ENCODE results near the gene SPN. TPM values are rescaled to one million over a fixed set of nuclear protein-coding genes. Genes with fewer than 3 reads are reported as not detected.
A peak's percentile ranks its signal among the peaks of the same experiment; 100 is the strongest.
"Not testable (repeated sequence)": the region's sequence is repeated elsewhere in the genome, so short reads cannot be mapped to it uniquely, and the experiment has no call there.

SPN gene
- total RNA-seq, 1 experiment from 2014 or later: 12.6 TPM

DNA sequence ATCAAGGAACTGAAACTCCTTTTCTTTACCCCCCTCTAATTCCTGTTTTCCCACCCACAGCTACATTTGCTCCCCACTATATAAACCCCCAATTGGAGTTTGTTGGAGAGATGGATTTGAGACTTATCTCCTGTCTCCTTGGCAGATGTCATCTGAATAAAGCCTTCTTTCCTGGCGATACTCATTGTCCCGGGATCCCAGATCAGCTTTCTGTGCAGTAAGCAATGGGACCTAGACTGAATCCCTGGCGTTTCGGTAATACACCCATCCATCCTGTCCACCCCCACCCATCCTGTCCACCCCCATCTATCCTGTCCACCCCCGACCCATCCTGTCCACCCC lies 38.1 kb downstream of the SPN start:
- no peak for DNase-seq (ENCODE audit: low spot score)

DNA sequence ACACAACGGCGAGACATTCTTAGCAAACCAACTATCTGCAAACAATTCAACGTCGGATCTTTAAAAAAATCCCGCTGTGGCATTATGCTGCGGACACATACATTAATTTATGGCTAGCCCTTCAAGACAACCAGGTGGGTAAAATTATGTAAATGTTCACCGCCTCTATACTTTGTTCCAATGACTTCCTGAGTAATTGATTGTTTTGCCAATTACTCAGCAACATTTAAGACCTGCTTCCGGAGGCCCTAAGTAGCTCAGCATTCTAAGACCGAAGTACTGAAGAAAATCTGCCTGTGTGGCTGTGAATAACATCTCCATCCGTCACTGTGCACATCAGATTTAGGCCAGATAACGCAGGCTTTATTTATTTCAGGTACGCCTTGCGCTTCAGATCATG lies 39.2 kb downstream of the SPN start:
- DNase-seq (ENCODE audit: low spot score): no peak

DNA sequence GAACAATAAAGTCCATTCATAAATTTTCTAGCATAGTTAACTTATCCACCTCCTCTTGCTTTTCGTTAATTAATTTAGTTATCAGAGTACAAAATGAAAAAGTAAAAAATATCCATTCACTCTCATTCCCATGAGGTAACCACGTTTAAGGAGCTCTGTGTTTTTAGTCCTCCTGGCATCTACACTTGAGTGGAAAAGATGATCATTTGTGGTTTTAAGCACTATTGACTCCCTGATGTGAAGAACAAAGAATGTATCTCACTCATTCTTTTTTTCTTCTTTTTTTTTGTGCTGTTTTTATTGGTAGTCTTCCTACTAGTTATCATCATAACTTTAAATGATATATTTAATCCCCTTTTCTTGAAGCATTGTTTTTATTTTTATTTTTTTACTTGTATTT lies 42.0 kb downstream of the SPN start:
- no peak for DNase-seq (ENCODE audit: low spot score)

DNA sequence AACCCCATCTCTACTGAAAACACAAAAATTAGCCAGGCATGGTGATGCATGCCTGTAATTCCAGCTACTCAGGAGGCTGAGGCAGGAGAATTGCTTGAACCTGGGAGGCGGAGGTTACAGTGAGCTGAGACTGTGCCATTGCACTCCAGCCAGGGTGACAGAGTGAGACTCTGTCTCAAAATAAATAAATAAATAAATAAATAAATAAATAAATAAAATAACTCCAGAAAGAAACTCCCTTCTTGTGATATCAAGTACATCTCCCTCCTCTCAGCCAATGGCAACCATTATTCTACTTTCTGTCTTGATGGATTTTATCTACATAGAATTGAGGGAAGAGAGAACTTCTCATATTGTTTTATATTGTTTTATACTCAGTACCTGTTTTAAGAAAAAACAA lies 44.1 kb downstream of the SPN start:
- not testable (repeated sequence) for DNase-seq (ENCODE audit: low spot score)

DNA sequence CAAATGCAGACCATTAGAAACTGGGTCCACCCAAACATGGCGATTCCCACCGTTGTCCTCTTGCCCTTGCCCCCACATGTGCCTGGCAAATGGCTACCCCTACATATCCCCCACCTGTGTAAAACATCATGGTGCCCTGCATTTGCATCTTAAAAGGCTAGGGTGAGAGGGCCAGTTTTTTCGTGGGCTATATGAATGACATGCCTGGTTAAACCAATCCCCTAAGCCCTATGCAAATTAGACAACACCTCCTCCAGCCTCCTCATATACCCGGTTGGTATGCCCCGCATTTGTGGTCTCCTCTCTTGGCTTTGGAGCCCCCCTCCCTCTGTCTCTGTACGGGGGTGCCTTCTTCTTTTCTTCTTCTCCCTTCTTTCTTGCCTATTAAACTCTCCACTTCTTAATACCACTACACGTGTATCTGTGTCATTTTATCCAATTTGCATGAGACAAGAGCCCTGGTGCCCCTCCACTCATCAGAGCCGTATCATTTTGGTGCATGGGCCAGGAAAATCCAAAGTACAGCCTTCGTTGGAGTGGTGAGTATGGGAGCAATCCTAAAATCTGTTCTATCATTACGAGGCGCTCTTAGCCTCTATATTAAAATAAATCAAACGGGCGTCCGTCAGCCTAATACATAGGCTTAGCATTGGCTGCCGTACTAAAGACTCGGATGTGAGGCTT lies 46.0 kb downstream of the SPN start:
- no peak for DNase-seq (ENCODE audit: low spot score)

DNA sequence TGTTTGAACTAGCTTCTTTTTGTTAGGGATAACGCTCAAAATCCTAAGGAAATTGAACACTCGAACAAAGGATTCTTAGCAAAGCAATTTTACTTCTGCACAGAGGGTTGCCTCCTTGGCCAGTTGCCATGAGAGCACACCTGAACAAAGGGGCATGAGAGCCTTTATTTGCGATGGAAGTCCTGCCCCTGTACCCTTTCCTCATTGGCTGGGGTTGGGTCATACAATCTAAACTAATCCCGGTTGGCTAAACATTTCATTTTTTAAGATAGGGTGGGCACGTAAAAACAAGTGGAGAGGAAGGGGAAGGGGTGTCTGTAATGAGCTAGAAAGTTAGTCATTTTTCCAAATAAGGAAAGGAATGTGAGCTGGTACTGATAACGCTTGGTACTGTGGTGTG lies 46.6 kb downstream of the SPN start:
- peak; percentile 30 for DNase-seq (ENCODE audit: low spot score)

DNA sequence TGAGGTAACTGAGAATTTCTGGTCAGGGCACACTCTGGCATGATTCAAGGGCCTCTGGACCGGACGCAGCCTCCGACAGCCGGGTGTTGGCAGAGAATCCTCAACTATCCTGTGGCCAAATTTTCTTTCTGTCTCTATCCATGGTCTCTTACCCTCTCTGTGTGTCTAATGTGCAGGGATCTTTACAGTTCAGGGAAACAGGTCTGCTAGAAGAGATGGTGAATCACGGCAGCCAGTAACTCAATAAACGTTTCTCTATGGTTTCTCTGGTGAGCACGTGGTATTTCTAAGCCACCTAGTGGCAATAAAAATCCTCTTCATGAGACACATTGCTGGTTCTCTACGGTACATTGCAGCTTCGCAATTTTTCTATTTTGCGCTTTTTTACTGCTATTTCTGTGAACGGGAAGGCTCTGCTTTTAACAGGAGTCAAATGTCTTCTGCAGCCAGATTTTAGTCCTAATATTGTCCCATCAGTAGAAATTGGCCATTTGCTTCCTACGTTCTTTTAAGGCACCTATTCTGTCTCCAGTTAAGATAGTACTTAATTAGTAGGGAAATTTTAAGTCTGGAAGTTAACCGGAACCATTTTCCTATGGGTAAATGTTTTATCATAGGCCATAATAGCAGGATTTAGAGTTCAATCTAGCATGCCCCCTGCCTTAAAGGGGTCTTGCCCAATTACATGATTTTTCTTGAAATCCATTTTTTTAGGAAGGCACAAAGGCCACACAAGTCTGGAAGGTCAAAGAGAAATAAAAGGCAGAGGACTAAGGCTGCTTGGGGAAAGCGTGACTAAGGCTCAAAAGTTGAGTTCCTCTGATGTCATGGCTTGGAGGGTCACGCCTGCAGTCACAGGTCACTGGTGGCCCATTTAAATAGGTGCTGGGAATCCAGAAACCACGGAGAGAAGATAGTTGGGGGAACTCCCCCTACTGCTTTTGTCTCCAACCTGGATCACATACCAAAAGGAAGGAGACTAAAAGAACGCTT lies 47.5 kb downstream of the SPN start:
- peak; percentile 87 for DNase-seq (ENCODE audit: low spot score)

DNA sequence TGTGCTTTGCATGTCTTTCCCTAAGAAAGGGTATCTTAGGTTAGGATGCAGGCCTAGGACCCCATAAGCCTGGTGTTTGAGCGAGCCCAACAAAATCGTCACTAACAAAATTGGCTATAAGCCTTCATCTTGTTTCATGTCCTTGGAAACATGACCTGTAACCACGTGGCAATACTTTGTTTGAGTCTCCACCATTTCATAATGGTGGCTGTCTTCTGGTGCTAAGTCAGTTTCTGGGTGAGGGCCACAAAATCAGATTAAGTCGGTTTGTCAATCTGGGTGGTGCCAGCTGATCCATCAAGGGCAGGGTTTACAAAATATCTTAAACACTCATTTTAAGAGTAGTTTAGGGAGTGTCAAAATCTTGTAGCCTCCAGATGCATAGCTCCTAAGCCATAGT lies 49.8 kb downstream of the SPN start:
- no peak for DNase-seq (ENCODE audit: low spot score)

DNA sequence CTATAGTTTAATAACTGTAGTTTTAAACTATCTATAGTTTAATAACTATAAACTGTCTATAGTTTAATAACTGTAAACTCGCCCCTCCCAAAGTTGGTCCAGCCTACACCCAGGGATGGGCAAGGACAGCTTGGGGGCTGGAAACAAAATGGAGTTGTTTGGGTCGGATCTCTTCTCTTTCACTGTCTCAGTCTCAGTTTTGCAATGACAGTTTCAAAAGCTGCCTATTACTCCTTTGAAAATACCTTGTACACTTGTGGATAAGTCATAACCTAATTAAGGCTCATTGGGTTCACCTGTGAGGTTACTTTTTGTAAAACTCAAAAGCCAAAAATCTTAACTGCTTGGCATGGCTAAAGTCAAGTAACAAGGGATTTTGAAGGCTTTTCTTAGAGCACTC lies 51.3 kb downstream of the SPN start:
- no peak for DNase-seq (ENCODE audit: low spot score)

DNA sequence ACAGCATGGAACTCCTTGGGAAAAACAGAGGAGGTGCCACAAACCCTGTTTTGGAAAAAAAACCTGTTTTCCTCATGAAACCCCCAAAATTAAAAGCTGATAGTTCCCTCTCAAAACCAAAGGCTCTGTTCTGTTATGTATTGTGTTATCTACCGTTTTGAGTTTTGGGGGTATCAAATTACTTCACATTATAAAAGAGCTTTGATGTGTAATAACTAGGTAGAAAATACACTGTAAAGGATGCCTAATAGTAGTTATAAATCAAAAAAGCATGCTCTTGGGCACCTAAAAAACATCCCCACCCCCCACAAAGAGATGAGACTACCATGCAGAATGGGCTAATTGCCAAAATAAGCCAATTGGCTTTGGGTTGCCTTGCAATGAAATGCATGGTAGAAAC lies 51.9 kb downstream of the SPN start:
- DNase-seq (ENCODE audit: low spot score): no peak

DNA sequence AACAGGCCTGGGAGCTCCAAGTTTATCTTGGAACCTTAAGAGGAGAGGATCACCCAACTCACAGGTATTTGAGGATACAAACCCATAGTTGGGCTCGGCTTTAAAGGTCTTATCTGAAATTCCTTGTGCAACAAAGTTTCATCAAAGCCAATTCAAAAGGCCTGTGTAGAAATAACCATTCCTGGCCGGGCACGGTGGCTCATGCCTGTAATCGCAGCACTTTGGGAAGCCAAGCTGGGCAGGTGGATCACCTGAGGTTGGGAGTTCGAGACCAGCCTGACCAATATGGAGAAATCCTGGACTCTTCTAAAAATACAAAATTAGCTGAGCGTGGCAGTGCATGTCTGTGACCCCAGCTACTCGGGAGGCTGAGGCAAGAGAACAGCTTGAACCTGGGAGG lies 54.1 kb downstream of the SPN start:
- no peak for DNase-seq (ENCODE audit: low spot score)

DNA sequence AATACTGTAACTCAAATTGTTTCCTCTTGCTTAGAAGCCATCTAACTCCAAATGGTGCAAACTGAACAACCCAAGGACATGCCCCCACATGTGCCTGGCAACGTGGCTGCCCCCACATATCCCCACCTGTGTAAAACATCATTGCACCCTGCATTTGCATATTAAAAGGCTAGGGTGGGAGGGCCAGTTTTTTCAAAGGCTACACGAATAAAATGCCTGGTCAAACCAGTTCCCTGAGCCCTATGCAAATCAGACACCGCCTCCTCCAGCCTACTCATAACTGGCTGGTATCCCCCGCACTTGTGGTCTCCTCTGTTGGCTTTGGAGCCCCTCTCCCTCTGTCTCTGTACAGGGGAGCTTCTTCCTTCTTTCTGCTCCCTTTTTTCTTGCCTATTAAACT lies 56.0 kb downstream of the SPN start:
- DNase-seq (ENCODE audit: low spot score): no peak

Other genes starting within 250 kb of the SPN start
- gene BOLA2, start 208.9 kb upstream of the SPN start, total RNA-seq (2014; rRNA removed; shearing (Covaris generic)): 26.9 and 38.1 TPM in 2 replicates
- gene SLX1B, start 208.7 kb upstream of the SPN start, total RNA-seq (2014; rRNA removed; shearing (Covaris generic)): 77.9 and 137 TPM in 2 replicates
- gene SULT1A4, start 203.3 kb upstream of the SPN start, total RNA-seq (2014; rRNA removed; shearing (Covaris generic)): 14.2 and 19.6 TPM in 2 replicates
- gene NPIPB12, start 156.8 kb upstream of the SPN start, total RNA-seq (2014; rRNA removed; shearing (Covaris generic)): 6.2 and 7.1 TPM in 2 replicates
- 83.7 and 122 TPM in 2 replicates for gene QPRT, start 15.9 kb downstream of the SPN start, total RNA-seq (2014; rRNA removed; shearing (Covaris generic))
- 0.09 TPM in 1 of 2 replicates, not detected in the other for gene C16orf54, start 82.7 kb downstream of the SPN start, total RNA-seq (2014; rRNA removed; shearing (Covaris generic))
- gene ZG16, start 115.0 kb downstream of the SPN start, total RNA-seq (2014; rRNA removed; shearing (Covaris generic)): not detected in 2 replicates
- gene KIF22, start 127.5 kb downstream of the SPN start, total RNA-seq (2014; rRNA removed; shearing (Covaris generic)): 118 and 129 TPM in 2 replicates
- 205 and 254 TPM in 2 replicates for gene MAZ, start 143.3 kb downstream of the SPN start, total RNA-seq (2014; rRNA removed; shearing (Covaris generic))
- gene PRRT2, start 148.9 kb downstream of the SPN start, total RNA-seq (2014; rRNA removed; shearing (Covaris generic)): 3.3 and 7.4 TPM in 2 replicates
- gene PAGR1, start 152.9 kb downstream of the SPN start, total RNA-seq (2014; rRNA removed; shearing (Covaris generic)): 41.8 and 55.0 TPM in 2 replicates
- gene MVP, start 157.2 kb downstream of the SPN start, total RNA-seq (2014; rRNA removed; shearing (Covaris generic)): 239 and 243 TPM in 2 replicates
- 112 and 119 TPM in 2 replicates for gene CDIPT, start 200.0 kb downstream of the SPN start, total RNA-seq (2014; rRNA removed; shearing (Covaris generic))
- 22.1 and 24.9 TPM in 2 replicates for gene SEZ6L2, start 236.3 kb downstream of the SPN start, total RNA-seq (2014; rRNA removed; shearing (Covaris generic))
- gene ASPHD1, start 237.2 kb downstream of the SPN start, total RNA-seq (2014; rRNA removed; shearing (Covaris generic)): 18.4 and 22.0 TPM in 2 replicates